Gastroesophageal sphincter (tissue), 4 donors: ENCODE results near the gene MAPK7. TPM values are rescaled to one million over a fixed set of nuclear protein-coding genes. Genes with fewer than 3 reads are reported as not detected.

ENCODE experiments used
- ATAC-seq: fragments of 150-250 bp; one replicate; pipeline ENCODE4 v1.9.1; 2016; ENCODE audit warnings: mild to moderate bottlenecking, moderate library complexity
- H3K27ac ChIP-seq, 4 donors: fragments of 200-600 bp; sonication (generic) in 3 of 4; 1 replicate in 3 of 4; 2 replicates in 1 of 4; pipeline ENCODE4 v1.5.1; 2016 to 2019
- H3K27me3 ChIP-seq: fragments of 200-600 bp; sonication (generic); one replicate; pipeline ENCODE4 v1.5.1; 2019
- H3K36me3 ChIP-seq, 2 donors: fragments of 200-600 bp; sonication (generic); one replicate each; pipeline ENCODE4 v1.5.1; 2019; ENCODE audit warnings: control low read depth in 1 of 2
- H3K4me1 ChIP-seq, 3 donors: fragments of 200-600 bp; sonication (generic); 1 replicate in 2 of 3; 2 replicates in 1 of 3; pipeline ENCODE4 v1.5.1; 2016 to 2019; ENCODE audit warnings: control low read depth in 2 of 3
- H3K4me3 ChIP-seq, 2 donors: fragments of 200-600 bp; sonication (generic); one replicate each; pipeline ENCODE4 v1.5.1; 2019; ENCODE audit warnings: mild to moderate bottlenecking in 1 of 2, moderate library complexity in 1 of 2
- H3K9me3 ChIP-seq, 3 donors: fragments of 200-600 bp; sonication (generic); one replicate each; pipeline ENCODE4 v1.5.1; 2017 to 2019; ENCODE audit warnings: control low read depth in 2 of 3
- EP300 ChIP-seq: sonication (generic); formaldehyde crosslinking; IDR thresholded peaks from one replicate; pipeline ENCODE4 v1.6.1; 2017; ENCODE audit warnings: antibody characterized with exemption, mild to moderate bottlenecking
- POLR2A ChIP-seq, 2 donors: fragments of 450-650 bp; IDR thresholded peaks; one replicate each; pipeline ENCODE4 v1.6.1; 2017; ENCODE audit warnings: antibody characterized with exemption in 2 of 2, mild to moderate bottlenecking in 2 of 2, moderate library complexity in 1 of 2
- POLR2AphosphoS5 ChIP-seq: sonication (generic); formaldehyde crosslinking; IDR thresholded peaks from one replicate; pipeline ENCODE4 v1.6.1; 2017; ENCODE audit warnings: antibody characterized with exemption
- WGBS, 2 donors: methylation state at CpG; one replicate each; pipeline ENCODE4 v1.1.5; 2018; ENCODE audit warnings: low coverage in 1 of 2; 5-methylcytosine and 5-hydroxymethylcytosine counted together
- total RNA-seq, 4 donors: library from RNA; depleted of rRNA; stranded (reverse); fragments of >200 nt; gene quantifications; one replicate each; pipeline ENCODE4 v1.1.0, GENCODE V29; 2016
- TF ChIP-seq, protein P1 (sequence below), 4 experiments: fragments of 200-600 bp in 2 of 4; fragments of 450-650 bp in 2 of 4; sonication (generic) in 1 of 4; IDR thresholded peaks; one replicate each; pipeline ENCODE4 v1.5.1; 2017 to 2019; ENCODE audit warnings: antibody characterized with exemption in 4 of 4, mild to moderate bottlenecking in 2 of 4, moderate library complexity in 2 of 4

The MAPK7 gene
- total RNA-seq, 4 donors from 2014 or later: 11.7 to 43.0 (median 28.0) TPM

DNA sequence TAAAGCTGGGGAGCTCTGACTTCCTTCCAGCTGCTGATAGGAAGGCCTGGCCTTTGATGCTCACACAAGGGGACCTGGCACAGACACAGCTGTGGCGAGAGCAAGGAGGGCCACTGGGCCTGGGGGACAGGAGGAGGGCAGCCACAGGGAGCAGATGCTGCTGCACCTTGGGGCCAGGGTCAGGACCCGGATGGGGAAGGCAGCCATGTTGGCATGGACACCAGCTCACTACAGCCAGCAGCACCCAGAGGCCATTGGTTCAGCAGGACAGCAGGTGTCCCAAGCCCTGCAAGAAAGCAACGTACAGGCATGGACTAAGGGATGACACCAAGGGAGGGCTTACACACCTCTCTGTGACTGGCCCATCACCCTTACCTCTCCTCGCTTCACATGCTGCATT is 24.7 kb downstream of the MAPK7 start:
- ATAC-seq: no peak
- 92 to 100% methylated on average over 2 of the region's 4 CpGs for WGBS, 2 donors
- no peaks in the 10 kb centered on the region for H3K27me3 ChIP-seq
- H3K4me3 ChIP-seq: no peak overlapping the region
- TF ChIP-seq POLR2A (IDR thresholded peaks at IDR 0.05): no peak
- TF ChIP-seq POLR2AphosphoS5: no peak
- TF ChIP-seq, protein P1, sequence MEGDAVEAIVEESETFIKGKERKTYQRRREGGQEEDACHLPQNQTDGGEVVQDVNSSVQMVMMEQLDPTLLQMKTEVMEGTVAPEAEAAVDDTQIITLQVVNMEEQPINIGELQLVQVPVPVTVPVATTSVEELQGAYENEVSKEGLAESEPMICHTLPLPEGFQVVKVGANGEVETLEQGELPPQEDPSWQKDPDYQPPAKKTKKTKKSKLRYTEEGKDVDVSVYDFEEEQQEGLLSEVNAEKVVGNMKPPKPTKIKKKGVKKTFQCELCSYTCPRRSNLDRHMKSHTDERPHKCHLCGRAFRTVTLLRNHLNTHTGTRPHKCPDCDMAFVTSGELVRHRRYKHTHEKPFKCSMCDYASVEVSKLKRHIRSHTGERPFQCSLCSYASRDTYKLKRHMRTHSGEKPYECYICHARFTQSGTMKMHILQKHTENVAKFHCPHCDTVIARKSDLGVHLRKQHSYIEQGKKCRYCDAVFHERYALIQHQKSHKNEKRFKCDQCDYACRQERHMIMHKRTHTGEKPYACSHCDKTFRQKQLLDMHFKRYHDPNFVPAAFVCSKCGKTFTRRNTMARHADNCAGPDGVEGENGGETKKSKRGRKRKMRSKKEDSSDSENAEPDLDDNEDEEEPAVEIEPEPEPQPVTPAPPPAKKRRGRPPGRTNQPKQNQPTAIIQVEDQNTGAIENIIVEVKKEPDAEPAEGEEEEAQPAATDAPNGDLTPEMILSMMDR (IDR thresholded peaks at IDR 0.05): no peak
- TF ChIP-seq EP300: no peak
- H3K4me1 ChIP-seq: peaks cover 0 to 41% (median 20%) of the 10 kb centered on the region in 3 donors
- H3K36me3 ChIP-seq: no peaks in the 10 kb centered on the region
- no peaks in the 10 kb centered on the region for H3K9me3 ChIP-seq
- H3K27ac ChIP-seq: no peak overlapping the region

DNA sequence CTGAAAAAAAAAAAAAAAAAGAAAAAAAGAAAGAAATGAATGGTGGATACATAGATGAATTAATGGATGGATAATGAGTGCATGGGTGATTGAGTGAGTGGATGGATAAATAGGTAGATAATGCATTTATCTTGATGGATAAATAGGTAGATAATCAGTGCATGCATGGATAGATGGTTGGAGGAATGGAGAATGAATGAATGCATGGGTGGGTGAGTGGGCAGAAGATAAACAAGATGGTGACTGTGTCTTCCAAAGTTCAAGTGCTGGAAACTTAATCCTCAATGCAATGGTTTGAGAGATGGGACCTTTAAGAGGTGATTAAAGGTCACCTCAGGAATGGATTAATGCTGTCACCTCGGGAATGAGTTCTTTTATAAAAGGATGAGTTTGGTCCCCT is 26.0 kb downstream of the MAPK7 start:
- H3K4me3 ChIP-seq: no peak overlapping the region
- ATAC-seq: no peak
- H3K36me3 ChIP-seq: no peaks in the 10 kb centered on the region
- WGBS, 2 donors: 72 to 91% methylated on average over 1 of the region's 1 CpG
- H3K27ac ChIP-seq: no peak overlapping the region
- peaks cover 0 to 28% (median 14%) of the 10 kb centered on the region in 3 donors for H3K4me1 ChIP-seq
- TF ChIP-seq POLR2A (IDR thresholded peaks at IDR 0.05) (no peak), POLR2AphosphoS5 (no peak), EP300 (no peak)
- TF ChIP-seq, protein P1 (IDR thresholded peaks at IDR 0.05): no peak
- H3K27me3 ChIP-seq: no peaks in the 10 kb centered on the region
- no peaks in the 10 kb centered on the region for H3K9me3 ChIP-seq

DNA sequence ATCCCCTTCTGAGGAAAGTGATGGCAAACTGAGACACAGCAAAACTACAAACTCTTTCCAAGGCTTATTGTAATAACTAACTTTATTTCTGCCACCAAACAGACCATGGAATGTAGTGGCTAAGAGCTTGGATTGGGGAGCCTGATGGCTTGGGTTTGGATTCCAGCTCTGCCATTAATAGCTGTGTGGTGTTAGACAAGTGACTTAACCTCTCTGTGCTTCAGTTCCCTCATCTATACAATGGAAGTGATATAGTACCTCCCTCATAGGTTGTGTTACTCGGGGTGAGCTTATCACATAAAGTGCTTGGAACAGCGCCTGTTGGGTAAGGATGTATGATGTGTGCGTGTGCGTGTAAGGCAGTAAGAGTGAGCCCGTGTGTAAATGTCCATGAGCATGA is 26.8 kb downstream of the MAPK7 start:
- Histone ChIP-seq H3K27ac (no peak overlapping the region), H3K27me3 (no peaks in the 10 kb centered on the region), H3K9me3 (no peaks in the 10 kb centered on the region), H3K4me1 (peaks cover 0 to 20% (median 11%) of the 10 kb centered on the region in 3 donors), H3K36me3 (no peaks in the 10 kb centered on the region), H3K4me3 (no peak overlapping the region)
- ATAC-seq: no peak
- TF ChIP-seq, protein P1 (IDR thresholded peaks at IDR 0.05): no peak
- TF ChIP-seq EP300: no peak
- TF ChIP-seq POLR2AphosphoS5: no peak
- TF ChIP-seq POLR2A (IDR thresholded peaks at IDR 0.05): no peak
- WGBS, 2 donors: 98 to 100% methylated on average over 4 to 5 of the region's 5 CpGs

DNA sequence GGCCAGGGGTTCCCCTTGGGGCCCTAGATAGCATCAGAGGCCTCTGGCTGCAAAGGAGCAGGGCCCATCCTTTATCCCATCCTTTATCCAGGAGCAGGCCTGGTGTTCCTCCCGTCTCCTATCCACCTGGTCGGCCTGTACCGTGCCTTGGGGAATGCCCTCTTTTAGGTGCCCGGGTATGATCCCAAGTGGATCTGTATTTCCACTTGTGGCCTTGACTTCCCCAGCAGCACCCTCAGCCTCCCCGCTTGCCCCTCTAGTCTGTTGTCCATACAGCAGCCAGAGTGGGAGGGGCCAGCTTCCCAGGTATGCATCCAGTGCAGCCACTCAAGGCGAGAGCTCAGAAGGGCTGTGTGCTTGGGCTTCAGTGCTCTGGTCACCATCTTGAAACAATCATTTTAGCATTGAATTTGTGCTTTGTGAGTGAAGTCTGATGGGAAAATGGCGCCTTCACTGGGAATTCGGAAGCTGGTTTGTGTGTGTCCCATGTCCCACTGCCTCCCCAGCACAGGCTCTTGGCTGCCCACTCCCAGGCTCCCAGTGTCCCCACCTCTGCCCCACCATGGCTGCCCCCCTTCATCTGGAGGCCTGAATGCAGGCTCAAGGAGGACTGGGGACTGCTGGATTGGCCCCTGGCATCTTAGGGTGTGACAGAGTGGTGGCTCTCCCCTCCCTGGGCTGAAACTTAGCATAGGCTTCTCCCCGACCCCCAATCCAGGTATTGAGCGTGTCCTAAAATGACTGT is 29.5 kb downstream of the MAPK7 start:
- TF ChIP-seq, protein P1 (IDR thresholded peaks at IDR 0.05): no peak
- no peak for TF ChIP-seq POLR2A (IDR thresholded peaks at IDR 0.05)
- no peak for TF ChIP-seq POLR2AphosphoS5
- no peak for TF ChIP-seq EP300
- Histone ChIP-seq H3K4me3 (no peak overlapping the region), H3K36me3 (no peaks in the 10 kb centered on the region), H3K4me1 (peaks cover 0 to 19% (median 0%) of the 10 kb centered on the region in 3 donors), H3K27ac (no peak overlapping the region), H3K9me3 (no peaks in the 10 kb centered on the region), H3K27me3 (no peaks in the 10 kb centered on the region)
- ATAC-seq: no peak
- 90 to 100% methylated on average over 2 of the region's 10 CpGs for WGBS, 2 donors

DNA sequence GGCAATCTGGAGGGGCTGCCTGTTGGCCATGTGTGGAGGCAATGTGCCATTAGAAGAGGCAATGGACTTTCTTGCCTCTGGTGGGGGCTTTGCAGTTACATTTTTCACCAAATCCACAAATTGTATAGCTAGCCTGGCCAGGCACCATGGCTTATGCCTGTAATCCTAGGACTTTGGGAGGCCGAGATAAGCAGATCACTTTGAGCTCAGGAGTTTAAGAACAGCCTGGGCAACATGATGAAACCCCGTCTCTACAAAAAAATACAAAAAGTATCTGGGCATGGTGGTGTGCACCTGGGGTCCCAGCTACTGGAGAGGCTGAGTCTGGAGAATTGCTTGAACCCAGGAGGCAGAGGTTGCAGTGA is 30.0 kb downstream of the MAPK7 start:
- no peak for ATAC-seq
- no peak overlapping the region for H3K4me3 ChIP-seq
- TF ChIP-seq EP300 (no peak), POLR2AphosphoS5 (no peak), POLR2A (IDR thresholded peaks at IDR 0.05) (no peak)
- H3K27ac ChIP-seq: no peak overlapping the region
- WGBS, 2 donors: no CpG with 5 or more reads among the region's 2 CpGs
- peaks cover 0 to 16% (median 0%) of the 10 kb centered on the region in 3 donors for H3K4me1 ChIP-seq
- H3K27me3 ChIP-seq: no peaks in the 10 kb centered on the region
- no peaks in the 10 kb centered on the region for H3K9me3 ChIP-seq
- H3K36me3 ChIP-seq: no peaks in the 10 kb centered on the region
